T follicular helper cell (primary cell): ENCODE results near the gene CACNA1E.

Experiments used
- DNase-seq: peaks from one replicate; pipeline ENCODE4 v3.0.0-alpha.2; 2020; ENCODE audit warnings: low read depth
- total RNA-seq, 2 experiments: gene quantifications; one replicate each; lab custom pipeline; 2026; lab: John Stamatoyannopoulos, UW

Gene CACNA1E
- total RNA-seq, result 0 to 0.30 reads per million in 2 experiments

- no peak for DNase-seq
Observed at GRCh38 chr1:181483285-181484195, at the start of gene CACNA1E. CACNA1E (plus strand) TSS chr1:181483517; CDS start chr1:181483745, 228 bp downstream.

- DNase-seq, result no peak
Observed at GRCh38 chr1:181433931-181434330, 49.4 kb upstream of the CACNA1E start.

- no peak for DNase-seq
Observed at GRCh38 chr1:181438013-181438412, 45.3 kb upstream of the CACNA1E start.

- no peak for DNase-seq
Observed at GRCh38 chr1:181440510-181440909, 42.8 kb upstream of the CACNA1E start.

- no peak for DNase-seq
Observed at GRCh38 chr1:181442181-181442525, 41.2 kb upstream of the CACNA1E start.

- no peak for DNase-seq
Observed at GRCh38 chr1:181443231-181443853, 40.0 kb upstream of the CACNA1E start.

- no peak for DNase-seq
Observed at GRCh38 chr1:181445436-181445835, 37.9 kb upstream of the CACNA1E start.

GRCh38 chr1:181448461-181448860, 34.9 kb upstream of the CACNA1E start:
- DNase-seq, result no peak

GRCh38 chr1:181451661-181452230, 31.6 kb upstream of the CACNA1E start:
- no peak for DNase-seq

GRCh38 chr1:181452746-181453145, 30.6 kb upstream of the CACNA1E start:
- DNase-seq, result no peak

GRCh38 chr1:181453541-181454201, 29.6 kb upstream of the CACNA1E start:
- no peak for DNase-seq

GRCh38 chr1:181456551-181456950, 26.8 kb upstream of the CACNA1E start:
- DNase-seq, result no peak

- no peak for DNase-seq
Observed at GRCh38 chr1:181458419-181458818, 24.9 kb upstream of the CACNA1E start.

- DNase-seq, result no peak
Observed at GRCh38 chr1:181459067-181459466, 24.2 kb upstream of the CACNA1E start.

- no peak for DNase-seq
Observed at GRCh38 chr1:181469829-181470228, 13.5 kb upstream of the CACNA1E start.

GRCh38 chr1:181475580-181475979, 7.7 kb upstream of the CACNA1E start:
- DNase-seq, result no peak

- DNase-seq, result no peak
Observed at GRCh38 chr1:181476581-181476980, 6.7 kb upstream of the CACNA1E start.

- DNase-seq, result no peak
Observed at GRCh38 chr1:181478306-181478705, 5.0 kb upstream of the CACNA1E start.

- DNase-seq, result peak; percentile 5
Observed at GRCh38 chr1:181479137-181479745, 4.1 kb upstream of the CACNA1E start.

GRCh38 chr1:181482001-181482430, 1.3 kb upstream of the CACNA1E start:
- no peak for DNase-seq

GRCh38 chr1:181482521-181483284, 614 bp upstream of the CACNA1E start:
- no peak for DNase-seq
